ENCODE measurements around the gene FDX2. TPM values are rescaled to one million over a fixed set of nuclear protein-coding genes. Genes with fewer than 3 reads are reported as not detected.

Gene FDX2
- total RNA-seq, 1 experiment from 2014 or later: 50.7 TPM

DNA sequence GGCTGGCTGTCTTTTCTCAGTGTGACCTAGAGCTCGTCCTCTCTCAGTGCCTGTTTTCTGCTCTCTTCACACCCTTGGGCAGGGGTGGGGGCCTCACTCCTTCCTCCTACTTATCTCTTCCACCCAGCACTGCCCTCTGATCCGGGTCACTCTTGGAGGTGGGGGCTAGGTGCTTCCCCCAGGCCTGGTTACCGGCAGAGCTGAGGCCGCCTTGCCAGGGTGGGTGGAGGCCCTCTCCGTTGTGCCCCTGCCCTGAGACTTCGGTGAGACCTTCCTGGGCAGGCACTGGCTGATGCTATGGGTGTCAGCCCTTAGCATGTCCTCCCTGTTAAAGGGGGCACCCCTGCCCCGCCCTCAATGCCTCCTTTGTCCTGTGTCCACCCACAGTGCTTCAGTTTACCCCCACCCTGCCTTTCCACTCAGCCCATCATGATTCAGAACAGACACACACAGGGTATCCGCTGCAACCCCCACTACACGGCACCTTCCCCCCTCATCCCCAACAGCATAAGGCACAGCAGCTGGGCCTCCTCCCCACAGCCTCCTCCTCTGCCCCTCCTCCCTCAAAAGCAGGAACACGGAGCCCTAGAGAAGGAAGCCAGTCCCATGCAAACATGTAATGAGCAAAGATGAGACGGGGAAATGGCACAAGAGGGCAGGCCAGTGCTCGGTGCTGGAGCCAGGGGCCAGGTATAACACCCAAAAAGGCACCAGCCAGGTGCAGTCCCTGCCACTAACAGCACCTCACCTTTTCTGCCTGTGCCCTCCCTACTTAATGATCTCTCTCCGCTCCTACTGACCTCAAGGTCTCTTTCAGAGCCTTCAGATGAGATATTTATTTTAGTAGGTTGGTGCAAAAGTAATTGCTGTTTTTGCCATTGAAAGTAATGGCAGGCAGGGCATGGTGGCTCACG lies 16.0 kb downstream of the FDX2 start:
- DNase-seq (ENCODE audit: low spot score): no peak

DNA sequence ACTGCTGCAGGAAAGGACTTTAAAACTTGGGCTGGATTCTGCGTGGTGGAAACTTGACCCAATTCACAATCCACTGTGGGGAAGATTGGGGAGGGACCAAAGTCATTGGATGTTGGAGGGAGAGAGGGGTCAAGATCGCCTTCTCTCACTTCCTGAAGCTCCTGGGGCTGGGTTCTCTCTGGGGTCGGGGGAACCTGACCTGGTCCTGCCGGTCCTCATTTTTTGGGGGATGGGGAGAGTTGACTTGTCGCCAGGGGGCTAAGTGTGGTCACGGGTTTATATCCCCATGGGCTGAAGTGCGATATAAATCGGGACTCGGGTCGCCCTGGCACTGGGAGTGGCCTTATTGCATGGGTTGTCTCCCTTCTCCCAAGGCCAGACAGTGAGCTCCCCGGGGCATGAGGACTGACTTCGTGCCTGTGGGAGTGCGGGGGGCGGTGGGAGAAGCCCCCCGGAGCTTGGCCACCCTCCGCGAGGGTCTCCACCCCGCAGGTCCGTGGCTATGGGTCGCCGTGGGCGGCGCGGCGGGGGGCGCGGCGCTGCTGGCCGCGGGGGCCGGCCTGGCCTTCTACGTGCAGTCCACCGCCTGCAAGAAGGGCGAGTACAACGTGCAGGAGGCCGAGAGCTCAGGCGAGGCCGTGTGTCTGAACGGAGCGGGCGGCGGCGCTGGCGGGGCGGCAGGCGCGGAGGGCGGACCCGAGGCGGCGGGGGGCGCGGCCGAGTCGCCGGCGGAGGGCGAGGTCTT lies 19.8 kb downstream of the FDX2 start:
- no peak for DNase-seq (ENCODE audit: low spot score)

DNA sequence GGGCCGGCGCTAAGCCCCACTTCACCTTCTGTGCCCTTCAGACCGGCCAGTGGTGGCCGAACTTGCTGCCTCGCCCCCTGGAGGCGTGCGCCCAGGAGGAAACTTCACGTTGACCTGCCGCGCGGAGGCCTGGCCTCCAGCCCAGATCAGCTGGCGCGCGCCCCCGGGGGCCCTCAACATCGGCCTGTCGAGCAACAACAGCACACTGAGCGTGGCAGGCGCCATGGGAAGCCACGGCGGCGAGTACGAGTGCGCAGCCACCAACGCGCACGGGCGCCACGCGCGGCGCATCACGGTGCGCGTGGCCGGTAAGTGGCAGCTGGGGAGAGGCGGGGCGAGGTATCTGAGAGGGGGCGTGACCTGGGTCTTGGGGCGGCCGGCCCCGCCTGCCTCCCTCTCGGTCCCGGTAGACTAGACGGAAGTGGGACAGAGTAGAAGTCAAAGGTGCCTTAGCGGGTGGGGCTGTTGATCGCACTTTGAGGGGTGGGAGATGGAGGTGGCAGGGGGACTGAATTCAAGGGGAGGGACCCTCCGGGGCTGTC lies 20.4 kb downstream of the FDX2 start:
- DNase-seq (ENCODE audit: low spot score): no peak

DNA sequence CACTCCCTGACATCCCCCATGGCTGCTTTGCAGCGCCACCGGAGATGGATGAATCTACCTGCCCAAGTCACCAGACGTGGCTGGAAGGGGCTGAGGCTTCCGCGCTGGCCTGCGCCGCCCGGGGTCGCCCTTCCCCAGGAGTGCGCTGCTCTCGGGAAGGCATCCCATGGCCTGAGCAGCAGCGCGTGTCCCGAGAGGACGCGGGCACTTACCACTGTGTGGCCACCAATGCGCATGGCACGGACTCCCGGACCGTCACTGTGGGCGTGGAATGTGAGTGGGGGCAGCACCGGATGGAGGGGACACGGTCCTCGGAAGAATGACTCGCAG lies 21.5 kb downstream of the FDX2 start:
- no peak for DNase-seq (ENCODE audit: low spot score)

DNA sequence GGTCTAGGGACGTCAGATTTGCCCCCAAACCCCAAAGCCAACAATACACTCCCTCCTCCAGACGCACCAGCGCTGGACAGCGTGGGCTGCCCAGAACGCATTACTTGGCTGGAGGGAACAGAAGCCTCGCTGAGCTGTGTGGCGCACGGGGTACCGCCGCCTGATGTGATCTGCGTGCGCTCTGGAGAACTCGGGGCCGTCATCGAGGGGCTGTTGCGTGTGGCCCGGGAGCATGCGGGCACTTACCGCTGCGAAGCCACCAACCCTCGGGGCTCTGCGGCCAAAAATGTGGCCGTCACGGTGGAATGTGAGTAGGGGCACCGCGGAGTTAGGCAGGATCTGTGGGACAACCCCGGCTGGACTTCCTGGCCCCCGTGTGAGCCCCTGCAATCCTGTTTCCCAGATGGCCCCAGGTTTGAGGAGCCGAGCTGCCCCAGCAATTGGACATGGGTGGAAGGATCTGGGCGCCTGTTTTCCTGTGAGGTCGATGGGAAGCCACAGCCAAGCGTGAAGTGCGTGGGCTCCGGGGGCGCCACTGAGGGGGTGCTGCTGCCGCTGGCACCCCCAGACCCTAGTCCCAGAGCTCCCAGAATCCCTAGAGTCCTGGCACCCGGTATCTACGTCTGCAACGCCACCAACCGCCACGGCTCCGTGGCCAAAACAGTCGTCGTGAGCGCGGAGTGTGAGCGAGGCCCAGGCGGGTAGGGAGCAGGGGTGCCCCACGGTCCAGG lies 22.0 kb downstream of the FDX2 start:
- no peak for DNase-seq (ENCODE audit: low spot score)

DNA sequence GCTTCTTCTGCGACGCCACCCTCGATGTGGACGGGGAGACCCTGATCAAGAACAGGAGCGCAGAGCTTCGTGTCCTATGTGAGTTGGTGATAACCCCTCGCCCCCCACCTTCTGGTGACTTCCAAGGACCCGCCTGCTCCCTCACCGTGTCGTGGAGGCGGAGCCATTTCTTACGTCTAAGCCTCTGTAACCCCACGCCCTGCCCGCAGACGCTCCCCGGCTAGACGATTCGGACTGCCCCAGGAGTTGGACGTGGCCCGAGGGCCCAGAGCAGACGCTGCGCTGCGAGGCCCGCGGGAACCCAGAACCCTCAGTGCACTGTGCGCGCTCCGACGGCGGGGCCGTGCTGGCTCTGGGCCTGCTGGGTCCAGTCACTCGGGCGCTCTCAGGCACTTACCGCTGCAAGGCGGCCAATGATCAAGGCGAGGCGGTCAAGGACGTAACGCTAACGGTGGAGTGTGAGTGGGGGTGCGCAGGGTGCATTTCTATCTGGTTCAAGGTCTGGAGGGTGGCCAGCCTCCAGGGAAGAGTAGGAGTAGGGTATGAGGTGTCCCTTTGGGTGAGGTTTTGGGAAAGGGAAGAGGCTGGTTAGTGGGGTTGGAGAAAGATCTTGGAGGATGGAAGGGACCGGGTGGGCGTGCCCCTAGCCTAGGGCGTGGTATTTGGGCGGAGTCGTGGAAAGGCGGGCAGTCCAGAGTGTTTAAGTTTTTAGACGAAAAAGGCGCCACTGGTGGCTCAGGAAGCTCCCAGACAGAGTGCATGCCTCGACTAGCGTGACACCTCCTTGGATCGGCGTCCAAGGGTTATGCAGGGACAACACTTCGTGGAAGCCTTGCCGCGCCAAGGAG lies 22.8 kb downstream of the FDX2 start:
- DNase-seq (ENCODE audit: low spot score): no peak

DNA sequence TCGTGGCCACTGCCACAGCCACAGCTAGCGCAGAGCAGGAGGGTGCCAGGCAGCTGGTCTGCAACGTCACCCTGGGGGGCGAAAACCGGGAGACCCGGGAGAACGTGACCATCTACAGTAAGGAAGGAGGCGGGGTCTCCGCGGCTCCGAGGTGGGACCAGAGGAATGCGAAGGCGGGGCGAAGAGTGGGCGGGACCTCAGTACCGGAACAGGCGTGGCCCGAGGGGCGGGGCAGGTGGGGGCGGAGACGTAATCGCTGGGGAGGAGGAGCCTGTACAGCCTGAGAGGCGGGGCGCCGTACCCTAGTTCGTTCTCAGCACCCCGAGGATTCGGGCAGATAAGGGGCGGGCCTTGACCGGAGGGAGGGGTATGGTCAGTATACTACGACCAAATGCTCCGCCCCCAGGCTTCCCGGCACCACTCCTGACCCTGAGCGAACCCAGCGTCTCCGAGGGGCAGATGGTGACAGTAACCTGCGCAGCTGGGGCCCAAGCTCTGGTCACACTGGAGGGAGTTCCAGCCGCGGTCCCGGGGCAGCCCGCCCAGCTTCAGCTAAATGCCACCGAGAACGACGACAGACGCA lies 23.5 kb downstream of the FDX2 start:
- peak; percentile 33 for DNase-seq (ENCODE audit: low spot score)

DNA sequence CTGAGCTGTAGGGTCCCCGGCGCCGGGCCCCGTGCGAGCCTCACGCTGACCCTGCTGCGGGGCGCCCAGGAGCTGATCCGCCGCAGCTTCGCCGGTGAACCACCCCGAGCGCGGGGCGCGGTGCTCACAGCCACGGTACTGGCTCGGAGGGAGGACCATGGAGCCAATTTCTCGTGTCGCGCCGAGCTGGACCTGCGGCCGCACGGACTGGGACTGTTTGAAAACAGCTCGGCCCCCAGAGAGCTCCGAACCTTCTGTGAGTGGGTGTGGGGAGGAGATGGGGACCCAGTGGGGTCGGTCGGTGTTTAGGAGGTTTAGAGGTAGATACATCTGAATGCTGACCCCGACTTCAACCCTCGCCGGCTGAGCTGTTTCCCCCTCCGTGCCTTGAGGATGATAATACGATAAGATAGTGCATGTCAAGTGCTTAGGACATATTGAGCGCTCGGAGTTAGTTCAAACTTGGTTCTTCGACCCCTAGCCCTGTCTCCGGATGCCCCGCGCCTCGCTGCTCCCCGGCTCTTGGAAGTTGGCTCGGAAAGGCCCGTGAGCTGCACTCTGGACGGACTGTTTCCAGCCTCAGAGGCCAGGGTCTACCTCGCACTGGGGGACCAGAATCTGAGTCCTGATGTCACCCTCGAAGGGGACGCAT lies 24.1 kb downstream of the FDX2 start:
- DNase-seq (ENCODE audit: low spot score): no peak

DNA sequence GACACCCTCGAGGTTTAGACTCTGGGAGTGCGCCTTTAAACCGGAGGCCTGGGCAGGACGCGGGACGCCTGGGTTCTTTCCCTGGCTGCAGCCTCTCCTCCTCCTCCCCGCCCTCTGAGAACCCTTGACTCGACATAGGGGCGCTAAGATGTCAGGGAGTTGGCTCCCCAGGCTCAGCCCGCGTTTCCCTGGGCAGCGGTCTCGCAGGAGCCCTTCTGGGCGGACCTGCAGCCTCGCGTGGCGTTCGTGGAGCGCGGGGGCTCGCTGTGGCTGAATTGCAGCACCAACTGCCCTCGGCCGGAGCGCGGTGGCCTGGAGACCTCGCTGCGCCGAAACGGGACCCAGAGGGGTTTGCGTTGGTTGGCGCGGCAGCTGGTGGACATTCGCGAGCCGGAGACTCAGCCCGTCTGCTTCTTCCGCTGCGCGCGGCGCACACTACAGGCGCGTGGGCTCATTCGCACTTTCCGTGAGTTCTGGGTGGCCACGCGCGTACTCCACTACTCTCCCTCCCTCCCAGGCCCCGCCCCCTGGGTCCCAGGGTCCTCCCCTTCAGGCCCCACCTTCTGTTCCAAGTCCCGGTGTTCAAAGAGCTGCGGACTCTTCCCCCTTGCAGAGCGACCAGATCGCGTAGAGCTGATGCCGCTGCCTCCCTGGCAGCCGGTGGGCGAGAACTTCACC lies 24.8 kb downstream of the FDX2 start:
- DNase-seq (ENCODE audit: low spot score): peak; percentile 33

DNA sequence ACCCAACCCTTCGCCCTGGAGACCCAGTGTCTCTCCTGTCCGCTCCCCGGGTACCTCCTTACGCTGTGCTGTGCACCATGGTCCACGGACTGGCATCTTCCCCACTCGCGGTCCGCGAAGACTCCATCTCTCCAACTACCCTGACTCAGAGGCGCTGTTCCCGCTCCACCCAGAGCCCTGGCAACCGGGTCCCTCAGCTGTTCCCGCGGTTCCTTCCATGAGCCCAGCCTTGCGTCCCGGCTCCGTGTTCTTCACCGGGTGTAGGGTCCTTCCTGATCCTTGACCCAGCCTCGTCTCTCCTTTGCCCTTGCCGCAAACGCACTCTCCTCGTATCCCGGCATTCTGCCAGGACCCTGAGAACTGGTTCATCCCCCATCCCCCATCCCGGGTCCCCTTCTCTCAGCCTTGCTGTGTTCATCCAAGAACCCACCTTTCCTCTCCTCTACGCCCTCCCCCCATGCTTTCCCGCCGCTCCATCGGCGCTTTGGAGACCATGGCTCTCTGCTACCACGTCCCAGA lies 25.4 kb downstream of the FDX2 start:
- DNase-seq (ENCODE audit: low spot score): no peak

DNA sequence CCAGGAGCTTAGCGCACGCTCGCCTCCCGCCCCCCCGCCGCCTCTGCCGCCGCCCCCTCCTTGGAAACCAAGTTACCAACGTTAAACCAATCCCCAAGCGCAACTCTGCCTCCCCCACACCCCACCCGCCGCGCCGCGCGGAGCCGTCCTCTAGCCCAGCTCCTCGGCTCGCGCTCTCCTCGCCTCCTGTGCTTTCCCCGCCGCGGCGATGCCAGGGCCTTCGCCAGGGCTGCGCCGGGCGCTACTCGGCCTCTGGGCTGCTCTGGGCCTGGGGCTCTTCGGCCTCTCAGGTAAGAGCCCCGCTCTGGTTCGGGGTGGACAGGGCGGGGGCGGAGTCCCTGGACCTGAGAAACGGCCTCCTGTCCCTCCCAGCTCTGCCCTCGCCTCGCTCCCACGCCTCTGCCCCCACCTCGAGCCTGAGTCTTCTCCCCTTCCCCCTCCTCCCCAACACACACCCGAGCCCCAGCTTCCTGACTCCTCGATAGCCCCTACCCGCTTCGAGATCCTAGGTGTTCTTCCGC lies 25.9 kb downstream of the FDX2 start, which contains the start of gene ICAM5:
TSS of gene ICAM5 (plus strand) at position 117 of the 521 bp plus-strand sequence. CDS start at position 209, 92 bp downstream.
- no peak for DNase-seq (ENCODE audit: low spot score)

DNA sequence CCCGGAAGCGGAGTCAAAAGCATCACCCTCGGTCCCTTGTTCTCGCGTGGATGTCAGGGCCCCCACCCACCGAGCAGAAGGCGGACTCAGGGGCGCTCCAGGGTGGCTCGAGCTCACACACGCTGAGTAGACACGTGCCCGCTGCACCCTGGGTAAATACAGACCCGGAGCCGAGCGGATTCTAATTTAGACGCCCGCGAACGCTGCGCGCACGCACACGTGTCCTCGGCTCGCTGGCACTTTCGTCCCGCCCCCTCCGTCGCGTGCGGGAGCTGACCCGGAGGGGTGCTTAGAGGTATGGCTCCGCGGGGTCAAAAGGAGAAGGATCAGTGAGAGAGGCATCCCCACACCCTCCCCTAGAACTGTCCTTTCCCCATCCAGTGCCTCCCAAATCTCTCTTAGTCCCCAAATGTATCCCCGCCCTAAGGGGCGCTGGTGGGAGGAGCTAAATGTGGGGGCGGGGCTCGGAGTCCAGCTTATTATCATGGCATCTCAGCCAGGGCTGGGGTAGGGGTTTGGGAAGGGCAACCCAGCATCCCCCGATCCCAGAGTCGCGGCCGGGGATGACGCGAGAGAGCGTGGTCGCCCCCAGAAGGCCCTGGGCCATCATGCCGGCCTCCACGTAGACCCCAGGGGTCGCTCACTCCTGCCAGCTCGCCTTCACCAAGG lies 26.5 kb downstream of the FDX2 start:
- DNase-seq (ENCODE audit: low spot score): no peak

DNA sequence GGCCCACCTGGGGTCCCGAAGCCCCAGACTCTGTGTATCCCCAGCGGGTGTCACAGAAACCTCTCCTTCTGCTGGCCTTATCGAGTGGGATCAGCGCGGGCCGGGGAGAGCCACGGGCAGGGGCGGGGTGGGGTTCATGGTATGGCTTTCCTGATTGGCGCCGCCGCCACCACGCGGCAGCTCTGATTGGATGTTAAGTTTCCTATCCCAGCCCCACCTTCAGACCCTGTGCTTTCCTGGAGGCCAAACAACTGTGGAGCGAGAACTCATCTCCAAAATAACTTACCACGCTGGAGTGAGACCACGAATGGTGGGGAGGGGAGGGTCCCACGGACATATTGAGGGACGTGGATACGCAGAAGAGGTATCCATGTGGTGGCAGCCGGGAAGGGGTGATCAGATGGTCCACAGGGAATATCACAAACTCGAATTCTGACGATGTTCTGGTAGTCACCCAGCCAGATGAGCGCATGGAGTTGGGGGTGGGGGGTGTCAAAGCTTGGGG lies 27.1 kb downstream of the FDX2 start:
- no peak for DNase-seq (ENCODE audit: low spot score)

DNA sequence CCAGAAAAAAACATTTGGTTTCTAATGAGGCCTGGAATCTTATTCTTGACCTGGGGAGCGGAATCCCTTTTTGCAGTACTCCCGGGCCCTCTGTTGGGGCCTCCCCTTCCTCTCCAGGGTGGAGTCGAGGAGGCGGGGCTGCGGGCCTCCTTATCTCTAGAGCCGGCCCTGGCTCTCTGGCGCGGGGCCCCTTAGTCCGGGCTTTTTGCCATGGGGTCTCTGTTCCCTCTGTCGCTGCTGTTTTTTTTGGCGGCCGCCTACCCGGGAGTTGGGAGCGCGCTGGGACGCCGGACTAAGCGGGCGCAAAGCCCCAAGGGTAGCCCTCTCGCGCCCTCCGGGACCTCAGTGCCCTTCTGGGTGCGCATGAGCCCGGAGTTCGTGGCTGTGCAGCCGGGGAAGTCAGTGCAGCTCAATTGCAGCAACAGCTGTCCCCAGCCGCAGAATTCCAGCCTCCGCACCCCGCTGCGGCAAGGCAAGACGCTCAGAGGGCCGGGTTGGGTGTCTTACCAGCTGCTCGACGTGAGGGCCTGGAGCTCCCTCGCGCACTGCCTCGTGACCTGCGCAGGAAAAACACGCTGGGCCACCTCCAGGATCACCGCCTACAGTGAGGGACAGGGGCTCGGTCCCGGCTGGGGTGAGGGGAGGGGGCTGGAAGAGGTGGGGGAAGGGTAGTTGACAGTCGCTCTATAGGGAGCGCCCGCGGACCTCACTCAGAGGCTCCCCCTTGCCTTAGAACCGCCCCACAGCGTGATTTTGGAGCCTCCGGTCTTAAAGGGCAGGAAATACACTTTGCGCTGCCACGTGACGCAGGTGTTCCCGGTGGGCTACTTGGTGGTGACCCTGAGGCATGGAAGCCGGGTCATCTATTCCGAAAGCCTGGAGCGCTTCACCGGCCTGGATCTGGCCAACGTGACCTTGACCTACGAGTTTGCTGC lies 28.7 kb downstream of the FDX2 start, which contains the start of gene ICAM4:
TSS of gene ICAM4 (plus strand) at position 153 of the 935 bp plus-strand sequence. CDS start at position 211, 58 bp downstream.
- DNase-seq (ENCODE audit: low spot score): no peak

DNA sequence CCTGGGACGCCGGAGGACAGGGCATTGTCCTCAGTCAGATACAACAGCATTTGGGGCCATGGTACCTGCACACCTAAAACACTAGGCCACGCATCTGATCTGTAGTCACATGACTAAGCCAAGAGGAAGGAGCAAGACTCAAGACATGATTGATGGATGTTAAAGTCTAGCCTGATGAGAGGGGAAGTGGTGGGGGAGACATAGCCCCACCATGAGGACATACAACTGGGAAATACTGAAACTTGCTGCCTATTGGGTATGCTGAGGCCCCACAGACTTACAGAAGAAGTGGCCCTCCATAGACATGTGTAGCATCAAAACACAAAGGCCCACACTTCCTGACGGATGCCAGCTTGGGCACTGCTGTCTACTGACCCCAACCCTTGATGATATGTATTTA lies 30.4 kb downstream of the FDX2 start:
- DNase-seq (ENCODE audit: low spot score): no peak

DNA sequence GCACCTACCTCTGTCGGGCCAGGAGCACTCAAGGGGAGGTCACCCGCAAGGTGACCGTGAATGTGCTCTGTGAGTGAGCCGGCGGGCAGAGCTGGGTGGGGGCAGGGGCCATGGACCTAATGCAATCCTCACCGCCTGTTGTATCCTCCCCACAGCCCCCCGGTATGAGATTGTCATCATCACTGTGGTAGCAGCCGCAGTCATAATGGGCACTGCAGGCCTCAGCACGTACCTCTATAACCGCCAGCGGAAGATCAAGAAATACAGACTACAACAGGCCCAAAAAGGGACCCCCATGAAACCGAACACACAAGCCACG lies 30.9 kb downstream of the FDX2 start:
- no peak for DNase-seq (ENCODE audit: low spot score)
